Adrenal gland (tissue), 12 donors: ENCODE data around the gene MDN1. TPM values are rescaled to one million over a fixed set of nuclear protein-coding genes. Genes with fewer than 3 reads are reported as not detected.

Source experiments
- DNase-seq, 7 donors: peaks; one replicate each; pipeline ENCODE4 v3.0.0-alpha.2; 2019 to 2020
- H3K27ac ChIP-seq, 5 donors: fragments of 200-600 bp; sonication (generic) in 4 of 5; 1 replicate in 3 of 5; 2 replicates in 2 of 5; pipeline versions ENCODE4 v1.5.1 to v1.8.0; 2016 to 2020; ENCODE audit warnings: mild to moderate bottlenecking in 1 of 5
- H3K27me3 ChIP-seq: fragments of 200-600 bp; 2 replicates; pipeline ENCODE4 v1.8.0; 2021
- H3K36me3 ChIP-seq, 2 donors: fragments of 200-600 bp; replicated peaks in 1 of 2; 1 replicate in 1 of 2; 2 replicates in 1 of 2; pipeline versions ENCODE4 v1.5.1 to v1.8.0; 2018 to 2022
- H3K4me1 ChIP-seq, 2 donors: fragments of 200-600 bp; replicated peaks in 1 of 2; 1 replicate in 1 of 2; 2 replicates in 1 of 2; pipeline versions ENCODE4 v1.5.1 to v1.8.0; 2018 to 2021
- H3K4me3 ChIP-seq, 4 donors: fragments of 200-600 bp; sonication (generic) in 3 of 4; one replicate each; pipeline ENCODE4 v1.5.1; 2016 to 2018
- H3K9me3 ChIP-seq, 3 donors: fragments of 200-600 bp; sonication (generic) in 1 of 3; replicated peaks in 1 of 3; 1 replicate in 2 of 3; 2 replicates in 1 of 3; pipeline versions ENCODE4 v1.5.1 to v1.8.0; 2016 to 2021
- CTCF ChIP-seq, 6 experiments: fragments of 450-650 bp in 4 of 6; fragments of 200-600 bp in 2 of 6; sonication (generic) in 1 of 6; IDR thresholded peaks; 1 replicate in 5 of 6; 2 replicates in 1 of 6; pipeline versions ENCODE4 v1.5.1 to v1.8.0; 2016 to 2021; ENCODE audit warnings: antibody characterized with exemption in 6 of 6, mild to moderate bottlenecking in 2 of 6, moderate library complexity in 1 of 6
- POLR2A ChIP-seq, 2 donors: fragments of 450-650 bp; IDR thresholded peaks; one replicate each; pipeline ENCODE4 v1.6.1; 2017; ENCODE audit warnings: antibody characterized with exemption in 2 of 2, mild to moderate bottlenecking in 2 of 2, moderate library complexity in 1 of 2
- WGBS, 4 donors: extraction: QIAGEN DNeasy Blood & Tissue Kit in 2 of 4; methylation state at CpG; one replicate each; pipeline versions ENCODE4 v1.1.5 to v1.1.7; 2013 to 2017; 5-methylcytosine and 5-hydroxymethylcytosine counted together
- intact Hi-C, 2 donors: fragments of 100-400 bp; cut with DNase I; formaldehyde crosslinking; loops; one replicate each; pipeline versions ENCODE4 v1.14.1 to v1.15.0; 2022 to 2023
- polyA plus RNA-seq, 3 donors: library from polyadenylated mRNA; stranded (reverse); fragments of 200-250 nt in 2 of 3; fragments of 350-450 nt in 1 of 3; fragmentation: Illumina TruSeq in 1 of 3; extraction: RNeasy Lipid Tissue Mini Kit (QIAGEN cat#74804) in 1 of 3; gene quantifications; one replicate each; pipeline ENCODE4 v1.2.3, GENCODE V29; 2013 to 2014
- total RNA-seq, 9 donors: library from RNA; depleted of rRNA in 4 of 9; stranded (reverse); fragments of >200 nt in 4 of 9; fragments of 120-200 nt in 1 of 9; fragmentation: NEBNext Ultra II Directional in 1 of 9; extraction: Animal tissue kit (Norgen Biotek cat#: 25700) in 1 of 9; gene quantifications; one replicate each; pipeline versions ENCODE4 v1.1.0 to v1.2.4, GENCODE V29; 2013 to 2023
- donor health status: healthy with polysubstance abuse.
- donor health status: Bipolar disorder and iron deficiency.
- donor health status: DM: yes; HTN: yes; CAD: no.
- donor health status: DM: no; HTN: no; CAD: no.
- donor health status: DM: no; HTN: no; CAD: no.
- donor health status: DM: yes; HTN: yes; CAD: no.

Gene MDN1
- total and polyA plus RNA-seq, 12 donors: 15.0 to 74.1 (median 28.4) TPM

DNA sequence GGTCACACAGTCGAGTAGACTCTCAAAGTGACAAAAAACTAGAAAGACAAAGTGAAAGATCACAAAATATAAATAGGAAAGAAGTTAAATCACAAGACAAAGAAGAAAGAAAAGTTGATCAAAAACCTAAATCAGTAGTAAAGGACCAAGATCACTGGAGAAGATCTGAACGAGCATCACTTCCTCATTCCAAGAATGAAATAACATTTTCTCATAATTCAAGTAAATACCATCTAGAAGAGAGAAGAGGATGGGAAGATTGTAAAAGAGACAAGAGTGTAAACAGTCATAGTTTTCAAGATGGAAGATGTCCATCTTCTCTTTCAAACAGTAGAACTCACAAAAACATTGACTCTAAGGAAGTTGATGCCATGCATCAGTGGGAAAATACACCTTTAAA is 43.1 kb upstream of the MDN1 start:
- WGBS, 4 donors: 85 to 96% (median 94%) methylated on average over 2 of the region's 2 CpGs
- H3K36me3 ChIP-seq: peaks cover 0 to 37% of the 10 kb centered on the region in 2 donors
- no peaks in the 10 kb centered on the region for H3K27me3 ChIP-seq
- H3K9me3 ChIP-seq: no peaks in the 10 kb centered on the region
- no peak overlapping the region for H3K4me3 ChIP-seq
- no peak overlapping the region for H3K27ac ChIP-seq
- no peak for TF ChIP-seq POLR2A (IDR thresholded peaks at IDR 0.05)
- TF ChIP-seq CTCF (IDR thresholded peaks at IDR 0.05): no peak
- H3K4me1 ChIP-seq: no peaks in the 10 kb centered on the region
- intact Hi-C loops: no loop called here
- DNase-seq: no peak

- no peak overlapping the region for H3K4me3 ChIP-seq
- intact Hi-C loops: no loop called here
- H3K27me3 ChIP-seq: no peaks in the 10 kb centered on the region
- H3K9me3 ChIP-seq: no peaks in the 10 kb centered on the region
- no peak for DNase-seq
- TF ChIP-seq CTCF (IDR thresholded peaks at IDR 0.05) (no peak), POLR2A (IDR thresholded peaks at IDR 0.05) (no peak)
- H3K36me3 ChIP-seq: peaks cover 0 to 41% of the 10 kb centered on the region in 2 donors
- H3K27ac ChIP-seq: no peak overlapping the region
- H3K4me1 ChIP-seq: no peaks in the 10 kb centered on the region
- WGBS, 4 donors: 88 to 96% (median 95%) methylated on average over 5 of the region's 5 CpGs
These were observed 42.7 kb upstream of the MDN1 start for GRCh38 chr6:89862273-89862672.

DNA sequence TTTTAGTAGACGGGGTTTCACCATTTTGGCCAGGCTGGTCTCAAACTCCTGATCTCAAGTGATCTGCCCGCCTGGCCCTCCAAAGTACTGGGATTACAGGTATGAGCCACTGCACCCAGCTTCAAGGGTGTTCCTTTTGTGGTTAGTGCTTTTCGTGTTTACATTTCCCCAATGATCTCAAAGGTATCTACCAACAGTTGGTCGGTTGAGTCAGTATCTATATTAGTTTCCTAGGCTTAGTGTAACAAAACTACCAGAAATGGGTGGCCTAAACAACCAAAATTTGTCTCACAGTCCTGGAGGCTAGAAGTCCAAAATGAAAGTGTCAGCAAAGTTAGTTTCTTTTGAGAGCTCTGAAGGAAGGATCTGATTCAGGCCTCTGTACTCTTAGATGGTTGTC is 40.1 kb upstream of the MDN1 start:
- TF ChIP-seq CTCF (IDR thresholded peaks at IDR 0.05): no peak
- no peak for TF ChIP-seq POLR2A (IDR thresholded peaks at IDR 0.05)
- H3K9me3 ChIP-seq: no peaks in the 10 kb centered on the region
- DNase-seq: no peak
- no peaks in the 10 kb centered on the region for H3K4me1 ChIP-seq
- H3K27me3 ChIP-seq: no peaks in the 10 kb centered on the region
- intact Hi-C loops: no loop called here
- H3K27ac ChIP-seq: no peak overlapping the region
- 88 to 97% (median 92%) methylated on average over 4 of the region's 4 CpGs for WGBS, 4 donors
- peaks cover 0 to 59% of the 10 kb centered on the region in 2 donors for H3K36me3 ChIP-seq
- H3K4me3 ChIP-seq: no peak overlapping the region

- Histone ChIP-seq H3K27me3 (no peaks in the 10 kb centered on the region), H3K4me3 (no peak overlapping the region), H3K4me1 (no peaks in the 10 kb centered on the region), H3K9me3 (no peaks in the 10 kb centered on the region), H3K27ac (no peak overlapping the region), H3K36me3 (peaks cover 0 to 71% of the 10 kb centered on the region in 2 donors)
- no peak for TF ChIP-seq CTCF (IDR thresholded peaks at IDR 0.05)
- TF ChIP-seq POLR2A (IDR thresholded peaks at IDR 0.05): no peak
- WGBS, 4 donors: 79 to 93% (median 89%) methylated on average over 1 of the region's 1 CpG
- no peak for DNase-seq
- intact Hi-C loops: no loop called here
These were observed 38.4 kb upstream of the MDN1 start for GRCh38 chr6:89858041-89858440.
